ENCODE results near the gene SHROOM2. TPM values are rescaled to one million over a fixed set of nuclear protein-coding genes. Genes with fewer than 3 reads are reported as not detected.

Gene SHROOM2
- total and polyA plus RNA-seq, 7 donors, result 0.71 to 3.0 (median 1.8) TPM

DNA sequence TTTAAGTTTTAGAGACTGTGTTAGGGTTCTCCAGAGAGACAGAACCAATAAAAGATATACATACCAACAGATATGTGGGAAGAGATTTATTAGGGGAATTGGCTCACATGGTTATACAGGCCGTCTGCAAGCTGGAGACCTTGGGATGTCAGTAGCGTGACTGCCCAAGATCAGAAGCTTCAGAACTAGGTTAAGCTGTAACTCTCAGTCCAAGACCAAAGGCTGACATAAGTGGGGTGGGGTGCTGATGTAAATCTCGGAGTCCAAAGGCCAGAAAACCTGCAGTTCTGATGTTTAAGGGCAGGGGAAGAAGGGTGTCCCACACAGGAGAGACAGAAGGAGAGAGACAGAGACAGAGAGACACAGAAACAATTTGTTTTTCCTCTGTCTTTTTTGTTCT is 191.4 kb downstream of the SHROOM2 start:
- Histone ChIP-seq H3K4me3 (no peak overlapping the region), H3K27me3 (no peaks in the 10 kb centered on the region), H3K27ac (no peak overlapping the region), H3K36me3 (no peaks in the 10 kb centered on the region), H3K9me3 (no peaks in the 10 kb centered on the region), H3K4me1 (no peaks in the 10 kb centered on the region)
- 34 to 78% methylated on average over 3 of the region's 3 CpGs for WGBS, 2 donors
- TF ChIP-seq EP300 (IDR thresholded peaks at IDR 0.05) (no peak), POLR2A (IDR thresholded peaks at IDR 0.05) (no peak), POLR2AphosphoS5 (IDR thresholded peaks at IDR 0.05) (no peak)
- TF ChIP-seq, protein P1, sequence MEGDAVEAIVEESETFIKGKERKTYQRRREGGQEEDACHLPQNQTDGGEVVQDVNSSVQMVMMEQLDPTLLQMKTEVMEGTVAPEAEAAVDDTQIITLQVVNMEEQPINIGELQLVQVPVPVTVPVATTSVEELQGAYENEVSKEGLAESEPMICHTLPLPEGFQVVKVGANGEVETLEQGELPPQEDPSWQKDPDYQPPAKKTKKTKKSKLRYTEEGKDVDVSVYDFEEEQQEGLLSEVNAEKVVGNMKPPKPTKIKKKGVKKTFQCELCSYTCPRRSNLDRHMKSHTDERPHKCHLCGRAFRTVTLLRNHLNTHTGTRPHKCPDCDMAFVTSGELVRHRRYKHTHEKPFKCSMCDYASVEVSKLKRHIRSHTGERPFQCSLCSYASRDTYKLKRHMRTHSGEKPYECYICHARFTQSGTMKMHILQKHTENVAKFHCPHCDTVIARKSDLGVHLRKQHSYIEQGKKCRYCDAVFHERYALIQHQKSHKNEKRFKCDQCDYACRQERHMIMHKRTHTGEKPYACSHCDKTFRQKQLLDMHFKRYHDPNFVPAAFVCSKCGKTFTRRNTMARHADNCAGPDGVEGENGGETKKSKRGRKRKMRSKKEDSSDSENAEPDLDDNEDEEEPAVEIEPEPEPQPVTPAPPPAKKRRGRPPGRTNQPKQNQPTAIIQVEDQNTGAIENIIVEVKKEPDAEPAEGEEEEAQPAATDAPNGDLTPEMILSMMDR (IDR thresholded peaks at IDR 0.05), result no peak
- no peak for DNase-seq
- intact Hi-C loops (cut with DNase I), result no loop called here

DNA sequence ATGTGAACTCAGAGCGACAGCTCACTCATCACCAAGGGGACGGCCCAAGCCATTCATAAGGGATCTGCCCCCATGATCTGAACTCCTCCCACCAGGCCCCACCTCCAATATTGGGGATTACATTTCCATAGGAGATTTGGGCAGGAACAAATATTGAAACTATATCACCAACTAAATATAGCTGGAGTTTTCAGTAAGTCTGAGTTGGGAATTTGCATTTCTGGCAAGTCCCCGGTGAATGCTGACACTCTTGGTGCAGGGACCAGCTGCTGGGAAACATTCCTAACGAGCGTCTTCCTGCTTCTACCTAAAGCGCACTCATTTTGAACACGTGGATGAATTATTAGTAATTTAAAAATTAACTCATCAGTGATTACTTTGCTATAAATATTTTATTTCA is 194.2 kb downstream of the SHROOM2 start:
- TF ChIP-seq POLR2AphosphoS5 (IDR thresholded peaks at IDR 0.05) (no peak), EP300 (IDR thresholded peaks at IDR 0.05) (no peak), POLR2A (IDR thresholded peaks at IDR 0.05) (no peak)
- TF ChIP-seq, protein P1 (IDR thresholded peaks at IDR 0.05), result no peak
- 84 to 85% methylated on average over 7 of the region's 7 CpGs for WGBS, 2 donors
- H3K27ac ChIP-seq, result no peak overlapping the region

DNA sequence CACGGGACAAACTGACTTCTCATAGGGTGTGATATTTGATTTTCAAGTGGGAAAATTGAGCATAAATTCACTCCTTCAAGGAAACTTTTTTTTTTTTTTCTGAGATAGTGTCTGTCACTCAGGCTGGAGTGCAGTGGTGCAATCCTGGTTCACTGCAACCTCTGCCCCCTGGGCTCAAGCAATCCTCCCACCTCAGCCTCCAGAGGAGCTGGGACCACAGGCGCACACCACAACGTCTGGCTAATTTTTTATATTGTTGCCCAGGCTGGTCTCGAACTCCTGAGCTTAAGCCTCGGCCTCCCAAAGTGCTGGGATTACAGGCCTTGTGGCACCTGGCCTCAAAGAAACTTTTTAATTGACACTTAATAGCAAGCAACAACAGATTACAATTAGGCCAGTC is 194.7 kb downstream of the SHROOM2 start:
- DNase-seq, result no peak
- no peak overlapping the region for H3K27ac ChIP-seq
- 79 to 86% methylated on average over 5 of the region's 5 CpGs for WGBS, 2 donors
- no peaks in the 10 kb centered on the region for H3K27me3 ChIP-seq
- H3K9me3 ChIP-seq, result no peaks in the 10 kb centered on the region
- TF ChIP-seq POLR2AphosphoS5 (IDR thresholded peaks at IDR 0.05), result no peak
- TF ChIP-seq, protein P1 (IDR thresholded peaks at IDR 0.05), result no peak
- no peak for TF ChIP-seq POLR2A (IDR thresholded peaks at IDR 0.05)
- no peak overlapping the region for H3K4me3 ChIP-seq
- H3K36me3 ChIP-seq, result no peaks in the 10 kb centered on the region
- intact Hi-C loops (cut with DNase I), result no loop called here
- H3K4me1 ChIP-seq, result no peaks in the 10 kb centered on the region

More for the DNA sequence above, 194.2 kb downstream of the SHROOM2 start:
- no peak overlapping the region for H3K4me3 ChIP-seq
- H3K4me1 ChIP-seq, result no peaks in the 10 kb centered on the region
- H3K9me3 ChIP-seq, result no peaks in the 10 kb centered on the region
- DNase-seq, result no peak
- H3K36me3 ChIP-seq, result no peaks in the 10 kb centered on the region
- H3K27me3 ChIP-seq, result no peaks in the 10 kb centered on the region
- intact Hi-C loops (cut with DNase I), result no loop called here

DNA sequence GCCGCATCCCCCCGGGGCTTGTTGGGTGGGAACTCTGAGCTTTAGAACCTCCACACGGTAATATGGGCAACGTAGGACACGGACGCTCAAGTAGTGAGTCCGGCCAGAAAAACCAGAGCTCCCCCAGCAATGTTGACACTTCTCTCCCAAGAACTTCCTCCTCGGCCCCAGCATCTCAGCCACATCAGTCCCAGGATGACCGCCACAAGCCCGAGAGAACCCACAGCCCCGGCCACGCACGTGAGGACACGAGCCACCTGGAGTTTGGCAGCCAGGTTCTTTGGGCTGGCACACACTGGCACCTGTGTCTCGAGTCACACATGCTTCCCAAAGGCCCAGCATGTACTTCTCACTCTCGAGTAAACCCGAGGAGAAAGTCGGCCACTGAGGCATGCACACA is 197.2 kb downstream of the SHROOM2 start:
- no peak for DNase-seq
- intact Hi-C loops (cut with DNase I), result no loop called here
- TF ChIP-seq EP300 (IDR thresholded peaks at IDR 0.05) (no peak), POLR2A (IDR thresholded peaks at IDR 0.05) (no peak), POLR2AphosphoS5 (IDR thresholded peaks at IDR 0.05) (no peak)
- TF ChIP-seq, protein P1 (IDR thresholded peaks at IDR 0.05), result no peak
- no peaks in the 10 kb centered on the region for H3K4me1 ChIP-seq
- H3K9me3 ChIP-seq, result no peaks in the 10 kb centered on the region
- 90 to 93% methylated on average over 18 of the region's 18 CpGs for WGBS, 2 donors
- H3K27me3 ChIP-seq, result no peaks in the 10 kb centered on the region
- no peak overlapping the region for H3K27ac ChIP-seq
- H3K4me3 ChIP-seq, result no peak overlapping the region
- H3K36me3 ChIP-seq, result no peaks in the 10 kb centered on the region

DNA sequence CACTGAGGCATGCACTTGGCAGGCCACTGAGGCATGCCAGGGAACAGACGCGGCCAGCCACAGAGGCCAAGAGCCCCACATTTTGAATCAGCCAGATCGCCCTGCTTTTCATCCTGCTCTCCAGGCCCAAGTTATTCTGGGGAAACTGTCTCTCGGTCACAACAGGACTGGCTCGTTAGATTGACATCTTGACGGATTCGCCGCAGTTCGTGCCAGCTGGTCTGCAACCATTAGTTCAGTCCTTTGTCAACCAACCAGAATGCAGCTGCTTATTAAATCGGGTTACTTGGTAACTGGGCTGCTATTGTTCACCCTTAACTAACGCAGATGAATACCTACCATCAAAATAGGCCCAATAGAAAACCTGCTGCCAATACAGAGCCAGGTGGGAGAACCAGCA is 197.6 kb downstream of the SHROOM2 start:
- intact Hi-C loops (cut with DNase I), result no loop called here
- no peaks in the 10 kb centered on the region for H3K9me3 ChIP-seq
- H3K4me1 ChIP-seq, result no peaks in the 10 kb centered on the region
- no peak for TF ChIP-seq POLR2AphosphoS5 (IDR thresholded peaks at IDR 0.05)
- TF ChIP-seq, protein P1 (IDR thresholded peaks at IDR 0.05), result no peak
- no peak for TF ChIP-seq EP300 (IDR thresholded peaks at IDR 0.05)
- no peak for TF ChIP-seq POLR2A (IDR thresholded peaks at IDR 0.05)
- H3K36me3 ChIP-seq, result no peaks in the 10 kb centered on the region
- WGBS, 2 donors, result 95 to 96% methylated on average over 11 of the region's 11 CpGs
- H3K27me3 ChIP-seq, result no peaks in the 10 kb centered on the region
- H3K4me3 ChIP-seq, result no peak overlapping the region
- no peak overlapping the region for H3K27ac ChIP-seq
- DNase-seq, result no peak
